GM21576 (cell line): ENCODE results near the gene PPP1R7.
"Not testable (repeated sequence)": the region's sequence is repeated elsewhere in the genome, so short reads cannot be mapped to it uniquely, and the experiment has no call there.

Experiments
- ATAC-seq: cut with Tn5 transposase; IDR thresholded peaks from one replicate; pipeline ENCODE4 v1.9.1; 2021; ENCODE audit warnings: mild to moderate bottlenecking, moderate library complexity; ENCODE audit not compliant: unreplicated experiment

The PPP1R7 gene

GRCh38 chr2:241190291-241190981, 40.2 kb downstream of the PPP1R7 start:
- no peak for ATAC-seq

DNA sequence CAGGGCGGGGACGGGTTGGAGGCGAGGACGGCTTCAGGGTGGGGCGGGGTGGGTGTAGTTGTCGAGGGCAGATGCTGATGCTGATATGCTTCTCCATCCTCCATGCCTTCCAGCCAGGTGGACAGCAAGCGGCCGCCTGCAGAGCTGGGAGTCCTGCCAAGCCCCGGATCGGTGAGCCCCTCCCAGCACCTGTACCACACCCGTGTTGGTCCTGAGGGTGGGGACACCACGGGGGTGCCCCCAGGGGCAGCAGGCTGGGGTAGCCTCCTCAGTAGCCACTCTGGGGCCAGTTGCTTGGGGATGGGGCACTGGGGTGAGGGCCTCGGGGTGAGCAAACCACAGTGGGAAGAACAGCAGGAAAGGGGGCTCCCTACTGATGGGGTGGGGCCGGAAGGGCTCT, 40.8 kb downstream of the PPP1R7 start:
- no peak for ATAC-seq

- ATAC-seq: no peak
These were observed 43.0 kb downstream of the PPP1R7 start for GRCh38 chr2:241193271-241193670.

DNA sequence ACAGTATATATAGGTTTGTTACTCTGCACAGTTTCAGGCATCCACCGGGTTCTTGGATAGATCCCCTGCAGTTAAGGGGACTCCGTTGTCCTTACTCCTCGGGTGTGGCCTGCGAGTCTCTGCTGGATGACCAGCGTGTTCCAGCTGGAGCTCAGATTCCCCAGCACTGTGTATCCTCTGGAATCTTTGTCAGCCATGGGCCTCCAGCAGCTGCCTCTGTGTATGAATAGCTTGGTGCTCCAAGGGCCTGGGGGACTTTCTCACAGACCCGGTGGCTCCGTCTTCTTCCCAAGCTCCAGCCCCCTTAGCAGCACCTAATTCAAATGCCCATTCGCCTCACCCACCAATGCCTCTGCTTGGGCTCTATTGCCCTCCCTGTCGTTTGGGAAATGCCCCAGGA, 44.5 kb downstream of the PPP1R7 start:
- no peak for ATAC-seq

DNA sequence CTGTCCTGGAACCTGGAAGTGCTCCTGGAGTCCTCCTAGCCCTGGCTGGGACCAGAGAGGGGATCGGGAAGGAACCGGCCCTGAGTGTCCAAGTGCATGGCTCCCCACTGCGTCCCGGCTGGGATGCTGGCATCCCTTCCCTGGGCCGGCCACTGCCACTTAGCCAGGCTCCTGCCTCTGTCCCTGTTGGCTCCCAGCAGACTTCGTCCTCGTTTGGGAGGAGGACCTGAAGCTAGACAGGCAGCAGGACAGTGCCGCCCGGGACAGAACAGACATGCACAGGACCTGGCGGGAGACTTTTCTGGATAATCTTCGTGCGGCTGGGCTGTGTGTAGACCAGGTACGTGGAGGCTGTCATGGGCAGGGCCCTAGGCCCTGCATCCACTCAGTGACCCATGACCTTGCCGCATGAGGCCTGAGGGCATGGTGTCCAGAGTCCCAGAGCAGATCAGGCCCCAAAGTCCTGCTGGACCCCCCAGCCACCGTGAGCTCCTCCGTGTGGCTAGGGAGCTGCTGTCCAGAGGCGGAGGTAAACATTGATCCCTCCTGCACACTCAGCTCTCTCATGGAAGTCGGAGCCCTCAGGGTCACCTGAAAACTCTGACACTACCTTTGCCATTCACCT, 45.4 kb downstream of the PPP1R7 start:
- ATAC-seq: no peak

DNA sequence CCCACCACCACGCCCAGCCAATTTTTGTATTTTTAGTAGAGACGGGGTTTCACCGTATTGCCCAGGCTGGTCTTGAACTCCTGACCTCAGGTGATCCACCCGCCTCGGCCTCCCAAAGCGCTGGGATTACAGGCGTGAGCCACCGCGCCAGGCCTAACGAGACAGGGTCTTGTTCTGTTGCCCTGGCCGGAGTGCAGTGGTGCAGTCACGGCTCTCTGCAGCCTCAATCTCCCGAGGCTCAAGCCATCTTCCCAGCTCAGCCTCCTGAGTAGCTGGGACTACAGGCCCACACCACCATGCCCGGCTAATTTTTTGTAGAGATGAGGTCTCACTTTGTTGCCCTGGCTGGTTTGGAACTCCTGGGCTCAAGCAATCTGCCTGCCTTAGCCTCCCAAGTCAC, 47.0 kb downstream of the PPP1R7 start:
- ATAC-seq: not testable (repeated sequence)

DNA sequence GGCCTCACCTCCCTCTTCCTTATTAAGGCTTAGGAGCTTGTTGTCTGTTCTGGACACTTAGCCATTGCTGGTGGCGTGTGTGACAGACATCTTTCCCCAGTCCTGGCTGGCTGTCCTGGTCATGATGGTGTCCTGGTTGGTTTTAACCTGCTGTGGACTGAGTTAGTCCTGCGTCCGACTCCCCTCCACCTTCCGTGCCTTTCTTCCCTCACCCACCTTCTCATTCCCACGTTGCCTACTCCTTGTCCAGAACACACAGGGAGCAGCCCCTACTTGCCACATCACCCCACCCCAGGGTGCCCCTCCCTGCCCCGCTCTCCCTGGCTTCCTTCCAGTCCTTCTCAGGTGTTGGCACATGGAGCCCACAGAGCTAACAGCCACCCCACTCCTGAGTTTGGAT, 47.7 kb downstream of the PPP1R7 start:
- no peak for ATAC-seq

- ATAC-seq: no peak
These were observed 48.4 kb downstream of the PPP1R7 start for GRCh38 chr2:241198381-241199279.

DNA sequence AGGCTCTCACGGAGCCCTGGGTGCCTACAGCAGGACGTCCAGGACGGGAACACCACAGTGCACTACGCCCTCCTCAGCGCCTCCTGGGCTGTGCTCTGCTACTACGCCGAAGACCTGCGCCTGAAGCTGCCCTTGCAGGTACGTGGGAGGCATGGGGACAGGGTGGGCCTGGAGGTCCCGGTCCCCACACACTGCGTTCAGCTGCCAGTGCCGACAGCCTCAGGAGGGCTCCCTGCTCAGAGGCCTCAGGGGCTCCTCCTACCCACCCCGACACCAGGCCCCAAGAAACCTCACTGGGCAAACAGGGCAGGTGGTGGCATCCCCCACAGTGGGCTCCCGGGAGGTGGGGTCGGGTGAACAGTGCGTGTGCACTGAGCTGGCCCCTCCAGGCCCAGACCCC, 49.0 kb downstream of the PPP1R7 start:
- no peak for ATAC-seq

DNA sequence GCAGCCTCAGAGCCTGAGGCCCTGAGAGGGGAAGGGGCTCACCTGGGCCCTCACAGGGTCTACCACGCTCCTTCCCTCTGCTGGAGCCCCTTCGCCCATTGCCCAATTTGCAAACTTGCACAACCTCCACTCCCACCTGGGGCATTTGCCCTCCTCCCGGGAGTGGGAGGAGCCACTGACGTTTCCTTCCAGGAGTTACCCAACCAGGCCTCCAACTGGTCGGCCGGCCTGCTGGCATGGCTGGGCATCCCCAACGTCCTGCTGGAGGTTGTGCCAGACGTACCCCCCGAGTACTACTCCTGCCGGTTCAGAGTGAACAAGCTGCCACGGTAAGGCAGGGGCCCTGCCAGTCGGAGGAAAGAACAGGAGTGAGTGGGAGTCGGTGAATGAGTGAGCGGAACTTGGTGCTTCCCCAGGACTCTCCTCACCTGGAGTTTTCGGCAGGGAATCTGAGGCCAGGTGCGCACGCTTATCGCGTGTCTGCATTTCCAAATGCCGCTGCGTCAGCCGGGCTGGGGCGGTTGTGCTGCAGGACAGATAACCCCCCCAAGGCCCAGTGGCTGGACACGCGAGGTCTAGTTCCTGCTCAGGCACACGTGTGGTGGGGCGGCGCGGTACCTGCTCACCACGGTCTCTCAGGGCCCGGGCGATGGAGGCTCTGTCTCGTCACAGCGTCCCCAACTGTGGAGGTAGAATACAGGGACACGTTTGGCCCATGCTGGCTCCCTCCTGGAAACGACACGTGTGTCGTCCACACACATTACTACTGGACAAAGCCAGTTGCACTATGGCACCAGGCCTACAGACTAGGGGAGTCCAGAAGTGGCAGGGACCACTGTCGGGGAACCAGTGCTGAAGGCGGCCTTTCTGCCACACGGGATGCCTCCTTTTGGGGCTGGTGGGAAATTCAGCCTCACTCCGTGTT, 49.9 kb downstream of the PPP1R7 start:
- ATAC-seq: no peak

GRCh38 chr2:241200822-241201395, 50.6 kb downstream of the PPP1R7 start:
- ATAC-seq: no peak

- ATAC-seq: no peak
These were observed 51.4 kb downstream of the PPP1R7 start for GRCh38 chr2:241201445-241202267.

DNA sequence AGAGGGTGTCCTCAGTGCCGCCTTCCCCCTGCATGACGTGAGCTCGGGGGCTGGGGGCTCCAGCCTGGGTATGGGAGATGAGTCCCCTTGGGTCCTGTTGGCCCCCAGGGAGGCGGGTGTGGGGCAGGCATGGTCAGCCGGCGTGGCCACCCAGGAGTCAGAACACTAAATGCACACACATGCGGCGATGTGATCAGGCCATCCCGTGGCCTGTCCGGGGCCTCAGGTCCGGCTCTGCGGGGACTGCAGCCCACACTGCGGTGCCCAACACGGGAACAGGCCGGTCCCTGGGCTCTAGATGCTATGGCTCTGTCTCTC, 52.0 kb downstream of the PPP1R7 start:
- no peak for ATAC-seq

- ATAC-seq: no peak
These were observed 52.4 kb downstream of the PPP1R7 start for GRCh38 chr2:241202681-241203080.

DNA sequence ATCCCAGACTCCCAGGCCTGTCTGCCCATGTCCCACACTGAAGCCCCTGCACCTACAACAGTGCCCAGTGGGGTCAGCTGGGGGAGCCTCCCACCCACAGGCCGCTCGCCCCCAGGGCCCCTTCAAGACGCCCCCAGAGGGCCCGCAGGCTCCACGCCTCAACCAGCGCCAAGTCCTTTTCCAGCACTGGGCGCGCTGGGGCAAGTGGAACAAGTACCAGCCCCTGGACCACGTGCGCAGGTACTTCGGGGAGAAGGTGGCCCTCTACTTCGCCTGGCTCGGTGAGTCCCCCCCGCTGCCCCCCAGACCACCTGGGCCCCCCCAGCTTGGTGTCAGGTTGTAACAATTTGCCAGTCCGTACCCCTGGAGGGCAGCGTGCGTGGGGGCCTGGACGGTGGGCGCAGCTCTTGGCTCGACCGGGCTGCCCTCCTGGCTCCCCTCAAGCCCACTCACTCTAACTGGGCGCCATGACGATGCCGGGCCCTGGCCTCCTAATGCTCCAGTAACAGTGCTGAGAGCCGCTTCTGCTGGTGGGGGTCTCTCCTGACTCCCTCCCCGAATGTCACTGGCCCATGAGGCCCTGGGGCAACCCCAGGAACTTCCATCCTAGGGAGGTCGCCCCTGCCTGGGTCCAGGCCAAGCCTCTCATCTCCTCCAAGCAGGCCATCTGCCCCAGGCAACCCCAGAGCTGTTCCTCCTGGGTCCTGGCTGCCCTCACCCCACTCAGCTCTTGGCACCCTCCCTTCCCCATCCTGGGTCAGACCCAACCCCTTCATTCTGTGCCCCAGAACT, 53.1 kb downstream of the PPP1R7 start:
- ATAC-seq: no peak

DNA sequence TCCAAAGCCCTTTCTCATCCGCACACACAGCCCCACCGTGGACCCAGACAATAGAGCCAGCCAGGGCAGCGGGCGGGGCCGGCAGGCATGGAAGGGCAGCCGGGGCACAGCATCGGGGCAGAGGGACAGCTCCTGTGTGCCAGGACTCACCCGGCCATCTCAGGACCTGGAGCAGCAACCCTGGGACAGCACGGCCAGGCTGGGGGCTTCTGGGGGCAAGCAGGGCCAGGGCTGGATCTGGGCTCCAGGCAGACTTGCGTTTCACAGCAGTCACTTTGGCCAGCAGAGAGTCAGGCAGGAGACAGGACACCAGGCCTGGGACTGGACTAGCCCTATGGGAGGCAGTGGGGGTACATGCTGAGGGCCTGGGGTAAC, 53.7 kb downstream of the PPP1R7 start:
- no peak for ATAC-seq

- ATAC-seq: no peak
These were observed 54.2 kb downstream of the PPP1R7 start for GRCh38 chr2:241204490-241204889.

- no peak for ATAC-seq
These were observed 54.8 kb downstream of the PPP1R7 start for GRCh38 chr2:241205086-241205485.

DNA sequence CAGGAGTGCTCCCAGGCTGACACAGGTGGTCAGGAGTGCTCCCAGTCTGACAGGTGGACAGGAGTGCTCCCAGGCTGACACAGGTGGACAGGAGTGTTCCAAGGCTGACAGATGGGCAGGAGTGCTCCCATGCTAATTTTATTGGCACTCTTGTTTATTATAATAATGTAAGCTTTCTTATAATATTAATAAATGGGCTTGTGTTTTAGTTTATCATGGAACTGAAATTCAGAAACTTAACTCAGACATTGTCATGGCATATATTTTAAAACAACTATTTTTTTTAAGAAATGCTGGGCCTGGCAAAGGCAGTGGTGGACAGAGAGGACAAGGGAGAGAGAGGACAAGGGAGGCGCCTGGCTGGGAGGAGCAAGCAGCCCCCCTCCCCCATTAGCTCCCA, 56.9 kb downstream of the PPP1R7 start:
- no peak for ATAC-seq
